ENCODE measurements around the gene TIMM50. TPM values are rescaled to one million over a fixed set of nuclear protein-coding genes. Genes with fewer than 3 reads are reported as not detected.

The TIMM50 gene
- total RNA-seq, 1 donor from 2014 or later: 79.3 TPM

- no peaks in the 10 kb centered on the region for H3K27me3 Mint-ChIP-seq
- TF ChIP-seq CTCF (IDR thresholded peaks at IDR 0.05; ENCODE audit: unreplicated experiment): no peak
- no peaks in the 10 kb centered on the region for H3K4me1 Mint-ChIP-seq (ENCODE audit: low read depth)
- peak overlapping the region; percentile 60 for H3K27ac Mint-ChIP-seq
- H3K9me3 Mint-ChIP-seq (ENCODE audit: low read depth): no peaks in the 10 kb centered on the region
- H3K36me3 Mint-ChIP-seq (ENCODE audit: insufficient read depth): peaks cover 25% of the 10 kb centered on the region
- H3K4me3 Mint-ChIP-seq (ENCODE audit: low read depth): no peak overlapping the region
- no peak for DNase-seq (ENCODE audit: low spot score, unreplicated experiment)
Observed at GRCh38 chr19:39463403-39463802, 17.2 kb upstream of the TIMM50 start.

GRCh38 chr19:39465956-39466747 is 14.5 kb upstream of the TIMM50 start:
- Mint-ChIP-seq H3K36me3 (ENCODE audit: insufficient read depth) (peaks cover 25% of the 10 kb centered on the region), H3K9me3 (ENCODE audit: low read depth) (no peaks in the 10 kb centered on the region), H3K27ac (no peak overlapping the region), H3K4me1 (ENCODE audit: low read depth) (no peaks in the 10 kb centered on the region), H3K4me3 (ENCODE audit: low read depth) (no peak overlapping the region), H3K27me3 (no peaks in the 10 kb centered on the region)
- no peak for TF ChIP-seq CTCF (IDR thresholded peaks at IDR 0.05; ENCODE audit: unreplicated experiment)
- no peak for DNase-seq (ENCODE audit: low spot score, unreplicated experiment)

GRCh38 chr19:39467941-39468340 is 12.7 kb upstream of the TIMM50 start:
- Mint-ChIP-seq H3K4me3 (ENCODE audit: low read depth) (no peak overlapping the region), H3K27me3 (no peaks in the 10 kb centered on the region), H3K27ac (no peak overlapping the region), H3K9me3 (ENCODE audit: low read depth) (no peaks in the 10 kb centered on the region), H3K4me1 (ENCODE audit: low read depth) (no peaks in the 10 kb centered on the region), H3K36me3 (ENCODE audit: insufficient read depth) (peaks cover 26% of the 10 kb centered on the region)
- DNase-seq (ENCODE audit: low spot score, unreplicated experiment): no peak
- no peak for TF ChIP-seq CTCF (IDR thresholded peaks at IDR 0.05; ENCODE audit: unreplicated experiment)

GRCh38 chr19:39469036-39469435 is 11.6 kb upstream of the TIMM50 start:
- no peak for DNase-seq (ENCODE audit: low spot score, unreplicated experiment)
- H3K4me3 Mint-ChIP-seq (ENCODE audit: low read depth): no peak overlapping the region

GRCh38 chr19:39469567-39469966 is 11.1 kb upstream of the TIMM50 start:
- H3K27me3 Mint-ChIP-seq: no peaks in the 10 kb centered on the region
- no peak for DNase-seq (ENCODE audit: low spot score, unreplicated experiment)
- peaks cover 28% of the 10 kb centered on the region for H3K36me3 Mint-ChIP-seq (ENCODE audit: insufficient read depth)
- H3K27ac Mint-ChIP-seq: no peak overlapping the region
- no peak overlapping the region for H3K4me3 Mint-ChIP-seq (ENCODE audit: low read depth)
- H3K4me1 Mint-ChIP-seq (ENCODE audit: low read depth): no peaks in the 10 kb centered on the region
- no peak for TF ChIP-seq CTCF (IDR thresholded peaks at IDR 0.05; ENCODE audit: unreplicated experiment)
- no peaks in the 10 kb centered on the region for H3K9me3 Mint-ChIP-seq (ENCODE audit: low read depth)

More at GRCh38 chr19:39469036-39469435, 11.6 kb upstream of the TIMM50 start:
- Mint-ChIP-seq H3K9me3 (ENCODE audit: low read depth) (no peaks in the 10 kb centered on the region), H3K27me3 (no peaks in the 10 kb centered on the region), H3K27ac (no peak overlapping the region), H3K4me1 (ENCODE audit: low read depth) (no peaks in the 10 kb centered on the region), H3K36me3 (ENCODE audit: insufficient read depth) (peaks cover 26% of the 10 kb centered on the region)
- TF ChIP-seq CTCF (IDR thresholded peaks at IDR 0.05; ENCODE audit: unreplicated experiment): no peak

Measured in progenitor cell of endocrine pancreas (in vitro differentiated cells).